ENCODE measurements around the gene MALT1.
"Not testable (repeated sequence)": the region's sequence is repeated elsewhere in the genome, so short reads cannot be mapped to it uniquely, and the experiment has no call there.

The MALT1 gene

GRCh38 chr18:58671111-58671631 lies at the start of gene MALT1:
Gene MALT1, plus strand, starts transcription at chr18:58671465. Its CDS starts 179 bp downstream, at chr18:58671644.
- DNase-seq (ENCODE audit: low spot score) = peak; percentile 98

DNA sequence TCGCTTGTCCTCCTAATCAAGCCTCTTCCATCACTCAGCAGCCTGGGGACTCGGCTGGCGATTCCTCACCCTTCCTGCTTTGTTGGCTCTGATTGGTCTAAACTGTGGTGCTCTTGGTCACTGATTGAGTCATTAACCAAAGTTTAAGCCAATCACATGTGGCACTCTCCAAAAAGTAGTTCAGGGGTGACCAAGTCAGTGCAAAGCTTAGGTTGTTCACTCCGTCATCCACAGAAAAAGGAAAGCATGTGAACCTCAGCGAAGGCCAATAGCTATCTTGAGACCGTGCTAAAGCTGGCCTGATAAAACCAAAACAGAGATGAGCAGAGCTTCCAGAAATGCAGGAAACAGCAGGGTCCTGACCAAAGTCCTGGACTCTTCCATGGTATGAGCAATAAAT lies 47.3 kb upstream of the MALT1 start:
- no peak for DNase-seq (ENCODE audit: low spot score)

- no peak for DNase-seq (ENCODE audit: low spot score)
Observed at GRCh38 chr18:58625839-58626238, 45.4 kb upstream of the MALT1 start.

- no peak for DNase-seq (ENCODE audit: low spot score)
Observed at GRCh38 chr18:58630071-58630470, 41.2 kb upstream of the MALT1 start.

- no peak for DNase-seq (ENCODE audit: low spot score)
Observed at GRCh38 chr18:58631301-58631700, 40.0 kb upstream of the MALT1 start.

DNA sequence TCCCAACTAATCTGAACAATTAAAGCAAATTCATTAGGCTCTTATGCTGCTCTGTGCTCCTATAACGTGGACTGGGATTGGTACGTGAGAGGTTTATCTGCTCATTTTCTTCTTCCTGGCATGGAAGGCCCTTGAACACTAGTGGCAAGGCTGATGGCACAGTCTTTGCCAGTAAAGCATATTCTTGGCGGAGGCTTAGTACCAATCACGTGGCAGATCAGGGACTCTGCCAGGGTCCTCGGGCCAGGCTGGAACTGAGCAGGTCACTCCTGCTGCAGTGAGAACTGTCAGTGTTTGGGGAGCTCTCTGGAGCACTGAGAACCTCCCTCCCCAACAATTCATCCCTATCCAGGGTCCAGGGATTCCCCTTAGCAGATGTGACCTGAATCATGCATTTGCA lies 38.7 kb upstream of the MALT1 start:
- no peak for DNase-seq (ENCODE audit: low spot score)

GRCh38 chr18:58633874-58634273 lies 37.4 kb upstream of the MALT1 start:
- DNase-seq (ENCODE audit: low spot score) = no peak

GRCh38 chr18:58635891-58636290 lies 35.4 kb upstream of the MALT1 start:
- DNase-seq (ENCODE audit: low spot score) = peak; percentile 18

DNA sequence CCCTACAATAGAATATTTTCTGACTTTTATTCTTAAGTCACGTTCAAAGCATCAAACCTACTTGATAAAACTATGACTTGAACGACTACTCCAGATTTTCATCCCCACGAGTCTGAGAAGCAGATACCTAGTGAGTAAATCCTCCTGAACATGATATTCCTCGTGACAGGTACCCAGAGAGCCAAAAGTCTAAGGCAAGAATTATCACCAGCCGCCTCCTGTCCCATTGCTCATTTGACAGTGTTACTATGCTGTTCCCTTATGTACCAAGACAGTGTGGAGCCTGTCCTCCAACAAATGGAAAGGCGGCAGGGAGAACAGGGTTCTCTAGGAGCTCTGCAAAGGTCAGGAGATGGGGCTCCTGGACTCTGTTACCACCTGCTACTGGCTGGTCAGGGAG lies 34.1 kb upstream of the MALT1 start:
- no peak for DNase-seq (ENCODE audit: low spot score)

GRCh38 chr18:58637946-58638345 lies 33.3 kb upstream of the MALT1 start:
- DNase-seq (ENCODE audit: low spot score) = no peak

- no peak for DNase-seq (ENCODE audit: low spot score)
Observed at GRCh38 chr18:58638441-58638840, 32.8 kb upstream of the MALT1 start.

- no peak for DNase-seq (ENCODE audit: low spot score)
Observed at GRCh38 chr18:58639237-58639636, 32.0 kb upstream of the MALT1 start.

DNA sequence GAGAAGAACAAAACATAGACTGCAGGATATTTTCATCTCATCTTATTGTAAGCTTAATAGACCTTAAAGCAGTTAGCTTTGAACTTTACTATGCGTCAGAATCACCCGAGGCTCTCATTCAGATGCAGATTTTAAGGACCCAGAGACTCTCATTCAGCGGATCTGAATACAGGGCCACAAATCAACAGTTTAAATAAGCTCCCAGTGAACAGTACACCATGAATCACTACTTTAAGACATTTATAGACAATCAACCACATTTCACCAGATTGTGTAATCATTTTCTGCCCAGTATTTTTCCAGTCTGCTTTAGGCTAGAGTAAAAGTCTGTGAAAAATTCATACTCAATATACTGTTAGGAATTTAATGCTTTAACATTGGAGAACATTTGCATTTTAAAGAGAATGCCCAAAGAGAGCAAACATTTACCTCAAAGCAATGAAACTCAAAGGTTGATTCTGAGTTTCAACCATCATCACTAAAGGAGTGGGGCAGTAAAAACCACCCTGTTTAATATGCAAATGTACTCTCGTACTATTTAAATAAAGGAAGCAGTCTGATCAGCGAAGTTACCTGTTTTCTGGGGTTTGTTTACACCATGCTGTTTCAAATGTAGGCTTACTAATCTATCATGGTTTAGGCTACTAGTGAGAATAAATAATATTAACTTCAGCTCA lies 31.4 kb upstream of the MALT1 start:
- peak; percentile 32 for DNase-seq (ENCODE audit: low spot score)

- DNase-seq (ENCODE audit: low spot score) = no peak
Observed at GRCh38 chr18:58640428-58640805, 30.8 kb upstream of the MALT1 start.

GRCh38 chr18:58640891-58641610 lies 30.2 kb upstream of the MALT1 start:
- no peak for DNase-seq (ENCODE audit: low spot score)

- DNase-seq (ENCODE audit: low spot score) = not testable (repeated sequence)
Observed at GRCh38 chr18:58643557-58643956, 27.7 kb upstream of the MALT1 start.

DNA sequence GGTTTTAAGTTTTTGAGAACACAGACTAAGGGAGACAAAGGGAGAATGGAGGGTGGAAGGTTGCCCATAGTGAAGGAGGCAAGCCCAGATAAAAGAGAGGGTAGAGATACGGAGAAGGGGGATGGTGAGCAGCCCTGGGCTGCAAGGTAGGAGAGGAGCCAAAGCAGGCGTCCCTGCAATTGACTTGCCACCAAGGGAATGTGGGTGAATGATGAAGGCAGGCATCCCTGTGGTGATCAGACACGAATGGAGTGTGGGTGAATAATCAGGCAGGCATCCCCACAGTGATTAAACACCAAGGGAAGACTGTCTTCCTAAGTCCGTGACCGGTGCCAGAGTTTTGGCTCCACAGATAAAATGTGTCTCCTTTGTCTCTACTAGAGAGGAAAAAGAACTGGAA lies 25.9 kb upstream of the MALT1 start:
- DNase-seq (ENCODE audit: low spot score) = no peak

DNA sequence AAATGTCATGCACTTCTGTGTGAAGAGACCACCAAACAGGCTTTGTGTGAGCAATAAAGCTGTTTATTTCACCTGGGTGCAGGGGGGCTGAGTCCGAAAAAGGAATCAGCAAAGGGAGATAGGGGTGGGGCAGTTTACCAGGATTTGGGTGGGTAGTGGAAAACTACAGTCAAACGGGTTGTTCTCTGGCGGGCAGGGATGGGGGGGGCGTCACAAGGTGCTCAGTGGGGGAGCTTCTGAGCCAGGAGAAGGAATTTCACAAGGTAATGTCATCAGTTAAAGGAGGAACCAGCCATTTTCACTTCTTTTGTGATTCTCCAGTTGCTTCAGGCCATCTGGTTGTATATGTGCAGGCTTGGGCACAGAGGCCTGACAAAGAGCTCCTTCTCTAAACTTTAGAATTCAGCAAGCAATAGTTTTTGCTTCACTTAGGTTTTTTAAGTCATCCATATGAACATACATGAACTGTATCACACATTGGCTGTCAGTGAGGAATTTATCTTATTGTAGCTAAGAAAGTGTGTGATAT lies 24.9 kb upstream of the MALT1 start:
- no peak for DNase-seq (ENCODE audit: low spot score)

- no peak for DNase-seq (ENCODE audit: low spot score)
Observed at GRCh38 chr18:58649966-58650816, 21.1 kb upstream of the MALT1 start.

- not testable (repeated sequence) for DNase-seq (ENCODE audit: low spot score)
Observed at GRCh38 chr18:58650830-58651229, 20.4 kb upstream of the MALT1 start.

DNA sequence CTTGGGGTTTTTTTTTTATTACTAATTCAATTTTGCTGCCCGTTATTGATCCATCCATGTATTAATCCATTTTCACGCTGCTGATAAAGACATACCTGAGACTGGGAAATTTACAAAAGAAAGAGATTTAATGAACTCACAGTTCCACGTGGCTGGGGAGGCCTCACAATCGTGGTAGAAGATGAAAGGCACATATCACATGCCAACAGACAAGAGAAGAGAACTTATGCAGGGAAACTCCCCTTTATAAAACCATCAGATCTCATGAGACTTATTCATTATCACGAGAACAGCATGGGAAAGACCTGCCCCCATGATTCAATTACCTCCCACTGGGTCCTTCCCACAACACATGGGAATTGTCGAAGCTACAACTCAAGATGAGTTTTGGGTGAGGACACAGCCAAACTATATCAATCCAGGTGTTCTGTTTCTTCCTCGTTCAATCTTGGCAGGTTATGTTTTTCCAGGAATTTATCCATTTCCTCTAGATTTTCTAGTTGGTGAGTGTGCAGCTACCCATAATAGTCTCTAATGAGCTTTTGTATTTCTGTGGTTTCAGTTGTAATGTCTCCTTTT lies 18.0 kb upstream of the MALT1 start:
- not testable (repeated sequence) for DNase-seq (ENCODE audit: low spot score)
